ENCODE data around the gene SVIL. TPM values are rescaled to one million over a fixed set of nuclear protein-coding genes. Genes with fewer than 3 reads are reported as not detected.
A peak's percentile ranks its signal among the peaks of the same experiment; 100 is the strongest.

SVIL gene
- total RNA-seq, 1 donor from 2014 or later: 202 TPM

DNA sequence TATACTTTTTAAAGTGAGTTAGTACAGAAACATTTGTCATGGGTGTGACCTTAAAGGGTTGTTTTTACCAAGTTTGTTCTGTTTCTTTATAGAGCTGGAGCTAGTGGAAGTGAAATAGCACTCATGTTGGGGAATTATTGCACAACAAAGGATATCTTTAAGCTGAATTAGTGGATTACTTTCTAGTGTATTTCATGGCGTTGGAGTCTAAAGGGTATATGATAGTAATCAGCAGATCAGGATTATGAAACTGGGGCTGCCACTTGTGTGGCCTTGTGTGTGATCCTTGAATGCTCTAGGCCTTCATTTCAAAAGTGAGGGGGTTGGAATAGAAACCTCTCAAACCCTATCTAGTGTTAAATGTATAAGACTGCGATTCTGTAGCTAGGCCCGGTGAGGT, 222.3 kb downstream of the SVIL start:
- DNase-seq (ENCODE audit: low read depth): peak; percentile 24

DNA sequence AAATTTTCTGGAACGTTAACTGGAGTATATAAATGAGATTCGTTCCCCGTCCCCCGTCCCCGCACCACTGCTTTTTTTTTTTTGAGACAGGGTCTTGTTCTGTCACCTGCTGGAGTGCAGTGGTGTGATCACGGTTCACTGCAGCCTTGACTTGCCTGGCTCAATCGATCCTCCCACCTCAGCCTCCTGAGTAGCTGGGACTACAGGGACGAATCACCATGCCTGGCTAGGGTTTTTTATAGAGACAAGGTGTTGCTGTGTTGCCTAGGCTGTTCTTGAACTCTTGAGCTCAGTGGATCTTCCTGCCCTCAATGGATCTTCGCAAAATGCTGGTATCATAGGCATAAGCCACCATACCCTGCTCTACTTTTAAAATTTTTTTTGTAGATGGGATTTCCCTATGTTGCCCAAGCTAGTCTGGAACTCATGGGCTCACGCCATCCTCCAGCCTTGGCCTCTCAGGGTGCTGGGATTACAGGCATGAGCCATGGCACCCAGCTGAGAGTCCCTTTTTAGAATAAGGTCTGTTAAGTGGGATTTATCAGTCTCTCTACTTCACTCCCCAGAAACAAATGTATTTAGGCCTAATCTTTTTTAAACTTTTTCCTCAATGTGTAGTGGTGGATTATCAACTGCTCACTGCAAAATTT, 223.0 kb downstream of the SVIL start:
- DNase-seq (ENCODE audit: low read depth): no peak

DNA sequence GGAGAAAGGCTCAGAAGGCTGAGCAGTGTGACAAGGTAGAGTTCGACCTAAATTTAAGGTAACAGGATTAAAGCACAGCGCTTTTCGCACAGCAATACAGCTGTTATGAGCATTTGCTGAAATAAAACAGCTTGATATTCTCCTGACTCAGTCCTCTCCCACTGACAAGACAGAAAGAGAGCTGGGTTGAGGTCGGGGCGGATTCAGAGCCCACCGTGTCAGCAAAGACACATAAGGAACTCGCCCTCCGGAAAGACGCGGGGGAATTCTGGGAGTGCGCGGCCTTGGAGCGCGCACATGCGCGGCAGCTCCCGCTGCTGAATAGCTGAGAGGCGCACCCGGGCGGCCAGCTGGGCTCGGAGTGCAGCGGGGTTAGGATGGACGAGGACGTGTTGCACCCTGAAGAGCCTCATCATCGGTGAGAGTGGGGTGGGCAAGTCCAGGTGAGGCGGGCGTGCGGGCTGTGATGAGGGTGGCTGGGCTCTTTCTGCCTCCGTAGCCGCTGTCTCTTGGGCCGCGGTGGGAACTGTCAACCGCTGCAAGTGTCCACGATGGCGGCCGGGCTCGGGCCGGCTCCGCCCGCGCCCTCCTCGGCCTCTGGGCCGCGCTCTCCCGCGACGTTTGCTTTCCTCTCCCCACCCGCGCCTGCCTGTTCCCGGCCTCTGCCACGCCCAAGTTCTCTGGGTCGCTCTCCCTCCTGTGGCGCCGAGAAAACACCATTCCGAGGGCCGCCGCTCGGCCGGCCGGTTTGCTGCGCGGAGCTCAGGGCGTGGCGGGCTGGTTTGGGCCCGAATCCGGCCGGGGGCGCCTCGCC, 225.3 kb downstream of the SVIL start:
- DNase-seq (ENCODE audit: low read depth): peak; percentile 54

DNA sequence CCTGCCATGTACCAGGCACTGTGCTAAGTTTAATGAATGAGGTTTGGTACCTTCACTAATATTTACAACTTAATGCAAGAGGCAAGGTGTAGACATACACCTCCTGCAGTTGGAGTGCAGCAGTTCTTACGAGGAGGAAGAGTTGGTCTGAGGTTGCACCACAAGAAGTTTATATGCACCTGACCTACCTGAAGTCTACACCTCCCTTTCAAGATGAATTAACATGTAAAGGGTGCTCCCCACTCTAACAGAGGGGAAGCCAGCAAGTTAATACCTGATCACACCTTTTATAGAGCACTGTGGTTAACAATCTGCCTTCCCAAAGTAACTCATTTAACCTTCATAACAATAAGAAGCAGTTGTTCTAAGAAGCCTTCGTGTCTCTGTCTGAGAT, 225.9 kb downstream of the SVIL start:
- DNase-seq (ENCODE audit: low read depth): no peak

Measured in renal cortical epithelial cell (primary cell).